Measurements from ENCODE around the gene PRKCH.
"Not testable (repeated sequence)": the region's sequence is repeated elsewhere in the genome, so short reads cannot be mapped to it uniquely, and the experiment has no call there.

Gene PRKCH

GRCh38 chr14:61308701-61309100, 12.7 kb upstream of the PRKCH start:
- DNase-seq, result not testable (repeated sequence)

- DNase-seq, result no peak
Measured at GRCh38 chr14:61315313-61315712, 6.1 kb upstream of the PRKCH start.

- no peak for DNase-seq
Measured at GRCh38 chr14:61319086-61319485, 2.3 kb upstream of the PRKCH start.

GRCh38 chr14:61319706-61320105, 1.7 kb upstream of the PRKCH start:
- no peak for DNase-seq

- DNase-seq, result not testable (repeated sequence)
Measured at GRCh38 chr14:61320170-61320569, 1.2 kb upstream of the PRKCH start.

GRCh38 chr14:61320806-61321384, 484 bp upstream of the PRKCH start:
- no peak for DNase-seq

- no peak for DNase-seq
Measured at GRCh38 chr14:61322011-61322798, 826 bp downstream of the PRKCH start.

- no peak for DNase-seq
Measured at GRCh38 chr14:61322799-61323290, 1.5 kb downstream of the PRKCH start.

- no peak for DNase-seq
Measured at GRCh38 chr14:61323970-61324369, 2.6 kb downstream of the PRKCH start.

- DNase-seq, result no peak
Measured at GRCh38 chr14:61325166-61325565, 3.8 kb downstream of the PRKCH start.

GRCh38 chr14:61326146-61326545, 4.8 kb downstream of the PRKCH start:
- no peak for DNase-seq

- no peak for DNase-seq
Measured at GRCh38 chr14:61326847-61327246, 5.5 kb downstream of the PRKCH start.

GRCh38 chr14:61328626-61329262, 7.4 kb downstream of the PRKCH start:
- no peak for DNase-seq

GRCh38 chr14:61329478-61330051, 8.2 kb downstream of the PRKCH start:
- DNase-seq, result no peak

GRCh38 chr14:61330511-61330910, 9.1 kb downstream of the PRKCH start:
- no peak for DNase-seq

- no peak for DNase-seq
Measured at GRCh38 chr14:61331992-61332657, 10.7 kb downstream of the PRKCH start.

- DNase-seq, result no peak
Measured at GRCh38 chr14:61332658-61333029, 11.3 kb downstream of the PRKCH start.

GRCh38 chr14:61333087-61333486, 11.7 kb downstream of the PRKCH start:
- DNase-seq, result no peak

GRCh38 chr14:61334197-61334701, 12.9 kb downstream of the PRKCH start:
- DNase-seq, result no peak

- DNase-seq, result no peak
Measured at GRCh38 chr14:61335049-61335448, 13.7 kb downstream of the PRKCH start.

GRCh38 chr14:61335671-61336275, 14.4 kb downstream of the PRKCH start:
- no peak for DNase-seq

- no peak for DNase-seq
Measured at GRCh38 chr14:61337893-61338292, 16.5 kb downstream of the PRKCH start.
